DLD1 (cell line): ENCODE measurements around the gene PTPRN2.

Source experiments
- in situ Hi-C: cut with HindIII; loops from 2 replicates; pipeline ENCODE4 v1.10.0; 2017; ENCODE audit warnings: low sequenced_read_pairs

PTPRN2 gene

DNA sequence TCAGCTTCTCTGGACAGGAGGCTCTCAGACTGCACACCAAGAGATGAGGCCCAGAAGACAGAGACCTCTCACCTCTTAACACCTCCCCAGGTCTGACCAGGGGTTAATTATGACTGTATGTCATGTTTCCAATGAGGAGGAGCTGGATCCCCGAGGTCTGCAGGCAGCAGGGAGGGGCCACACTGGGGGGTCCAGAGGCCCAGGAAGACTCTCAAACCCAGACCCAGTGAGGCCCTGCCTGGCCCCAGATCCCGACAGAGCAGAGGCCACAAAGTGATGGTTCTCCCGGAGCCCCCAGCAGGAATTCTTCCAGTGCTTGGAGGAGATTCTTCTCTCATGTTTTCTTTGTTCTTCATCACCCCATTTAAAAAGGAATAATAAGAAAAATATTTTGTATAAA lies 28.8 kb downstream of the PTPRN2 start:
- in situ Hi-C loops: no loop called here

DNA sequence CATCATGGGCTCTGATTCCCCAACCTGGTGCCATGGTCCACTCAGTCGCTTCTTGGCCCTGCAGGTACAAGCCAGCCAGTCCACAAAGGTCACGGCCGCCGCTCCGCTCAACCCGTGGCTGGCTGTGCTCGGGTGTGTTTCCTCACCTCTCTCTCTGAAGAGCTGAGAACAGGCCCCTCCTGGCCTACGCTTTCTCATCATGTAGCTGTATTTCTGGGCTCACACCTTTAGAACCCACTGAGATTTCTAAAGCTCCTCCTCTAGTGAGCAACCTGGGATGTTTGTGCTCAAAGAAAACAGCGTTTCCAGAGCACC lies 30.2 kb downstream of the PTPRN2 start:
- in situ Hi-C loops: no loop called here

- in situ Hi-C loops: no loop called here
These were observed 30.7 kb downstream of the PTPRN2 start for GRCh38 chr7:158556721-158557440.

DNA sequence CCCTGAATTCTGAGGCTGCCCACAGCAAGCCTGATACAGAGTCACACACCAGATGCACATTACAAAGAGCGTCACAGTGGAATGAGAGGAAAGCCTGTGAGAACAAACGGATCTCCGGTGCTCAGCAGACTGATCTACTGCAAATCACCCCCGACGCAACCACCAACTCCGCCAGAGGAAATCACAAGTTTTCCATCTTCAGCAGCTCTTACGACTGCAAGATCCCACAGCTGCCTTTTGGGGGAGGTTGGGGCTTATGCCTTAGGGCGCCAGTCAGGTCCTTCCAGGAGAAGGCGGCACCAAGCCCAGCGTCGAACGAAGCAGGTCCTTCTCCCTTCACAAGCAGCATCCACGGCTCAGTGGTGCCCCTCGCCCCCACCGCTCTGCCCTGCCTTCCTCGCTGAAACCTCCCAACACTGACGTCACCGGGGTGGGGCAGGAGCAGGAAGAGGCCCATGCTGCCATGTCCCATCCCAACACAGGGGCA lies 32.5 kb downstream of the PTPRN2 start:
- in situ Hi-C loops: no loop called here

GRCh38 chr7:158550886-158551452 lies 36.7 kb downstream of the PTPRN2 start:
- in situ Hi-C loops: no loop called here

DNA sequence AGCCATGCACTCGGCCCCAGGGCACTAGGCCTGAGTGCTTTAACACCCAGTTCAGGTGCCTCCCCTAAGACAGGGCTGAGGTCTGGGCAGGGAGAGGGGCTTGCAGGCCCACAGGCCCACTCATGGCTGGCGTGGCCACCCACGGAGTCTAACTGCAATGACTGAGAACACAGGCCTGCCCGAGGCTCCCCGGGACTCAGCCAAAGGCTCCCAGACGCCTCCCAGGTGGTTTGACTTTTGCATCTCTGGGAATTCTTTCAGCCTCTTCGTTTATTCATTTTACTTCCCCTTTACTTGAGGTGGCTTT lies 37.3 kb downstream of the PTPRN2 start:
- in situ Hi-C loops: no loop called here

DNA sequence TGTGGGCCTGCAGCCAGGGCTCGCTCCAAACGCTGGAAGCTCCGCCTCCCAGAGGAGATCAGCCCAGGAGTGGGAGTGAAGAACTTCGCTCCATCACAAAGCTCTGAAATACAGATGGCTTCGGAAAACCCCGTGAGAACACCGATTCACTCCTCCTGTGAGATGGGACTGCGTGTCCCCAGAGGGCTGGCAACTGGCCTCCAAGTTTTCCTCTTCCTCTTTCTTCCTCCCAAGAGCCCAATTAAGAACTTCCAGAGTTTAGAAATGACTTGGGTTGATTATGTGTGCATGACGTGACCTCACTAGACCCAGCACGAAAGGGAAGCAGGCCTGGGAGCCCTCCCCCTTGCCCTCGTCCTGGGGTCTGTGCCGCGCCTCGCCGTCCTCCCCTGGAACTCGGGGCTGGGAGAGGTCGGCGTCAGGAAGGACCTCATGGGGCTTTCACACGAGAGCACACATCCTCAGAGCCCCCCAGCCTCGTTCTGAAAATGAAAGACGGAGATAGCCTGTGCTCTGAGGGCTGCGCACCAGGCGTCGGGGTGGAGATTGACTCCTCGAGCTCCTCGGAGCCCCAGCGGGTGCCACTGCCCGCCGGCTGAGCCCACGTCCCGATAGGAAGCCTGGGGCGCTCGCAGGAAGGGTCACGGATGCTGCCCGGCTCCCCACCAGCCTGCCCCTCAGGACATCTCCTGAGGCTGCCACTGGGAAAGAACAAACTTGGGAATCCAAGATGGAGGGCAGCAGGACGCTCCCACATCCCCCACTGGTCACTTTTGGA lies 37.8 kb downstream of the PTPRN2 start:
- in situ Hi-C loops: no loop called here

DNA sequence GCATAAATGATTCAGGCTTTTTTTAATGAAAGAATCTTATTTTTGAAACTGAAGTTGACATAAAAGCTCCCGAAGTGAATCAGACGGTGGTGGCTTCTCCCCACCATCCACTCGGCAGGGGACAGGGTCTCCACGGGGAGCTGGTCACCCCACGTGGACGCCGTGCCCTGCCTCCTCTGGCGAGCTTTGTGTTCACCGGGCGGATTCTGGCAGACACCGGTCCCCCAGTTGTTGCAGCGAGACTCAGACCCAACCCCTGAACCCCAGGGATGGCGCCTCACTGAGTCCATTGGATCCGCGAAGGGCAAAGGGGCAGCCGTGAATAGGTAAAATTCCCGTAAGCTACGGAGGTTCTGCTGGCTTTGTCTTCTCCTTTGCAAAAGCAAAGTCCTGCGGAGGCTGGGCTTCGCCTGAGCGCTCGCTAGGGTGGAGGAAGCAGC lies 38.4 kb downstream of the PTPRN2 start:
- in situ Hi-C loops: no loop called here

DNA sequence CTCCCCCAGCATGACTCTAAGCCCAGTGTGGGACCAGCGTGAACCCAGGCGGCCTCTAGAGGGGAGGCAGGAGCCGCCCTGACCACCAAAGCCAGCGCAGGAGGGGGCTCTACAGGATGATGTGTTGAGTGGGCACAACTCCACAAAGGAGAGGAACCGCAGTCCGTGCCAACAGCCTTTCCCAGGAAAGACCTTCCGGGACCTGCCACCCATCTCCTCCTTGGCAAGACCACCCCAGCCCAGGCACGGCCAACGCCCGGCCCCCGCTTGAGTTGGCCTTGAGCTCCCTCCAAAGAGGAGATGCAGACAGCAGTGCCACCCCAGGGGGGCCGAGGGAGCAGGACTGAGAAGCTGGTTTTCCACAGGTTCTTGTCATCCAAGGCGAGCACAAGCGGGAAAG lies 38.9 kb downstream of the PTPRN2 start:
- in situ Hi-C loops: no loop called here

DNA sequence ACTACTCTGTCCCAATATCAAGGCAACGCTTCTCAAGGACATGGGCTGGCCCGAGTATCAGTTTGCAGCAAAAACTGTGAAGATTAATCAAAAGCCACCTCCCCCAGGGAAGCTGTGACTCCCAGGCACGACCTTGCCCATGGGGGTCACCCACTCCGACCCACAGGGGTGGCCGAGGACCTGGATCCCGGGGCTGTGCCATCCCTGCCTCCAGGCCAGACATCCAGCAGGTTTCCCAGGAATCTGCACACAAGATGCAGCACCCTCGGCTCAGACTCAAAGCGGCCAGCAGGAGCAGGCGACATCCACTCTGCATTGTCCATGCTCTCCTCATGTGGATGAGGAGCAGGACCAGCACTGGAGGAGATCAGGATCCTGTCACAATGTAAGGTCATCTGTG lies 39.8 kb downstream of the PTPRN2 start:
- in situ Hi-C loops: no loop called here

- in situ Hi-C loops: no loop called here
These were observed 41.0 kb downstream of the PTPRN2 start for GRCh38 chr7:158546626-158547025.

DNA sequence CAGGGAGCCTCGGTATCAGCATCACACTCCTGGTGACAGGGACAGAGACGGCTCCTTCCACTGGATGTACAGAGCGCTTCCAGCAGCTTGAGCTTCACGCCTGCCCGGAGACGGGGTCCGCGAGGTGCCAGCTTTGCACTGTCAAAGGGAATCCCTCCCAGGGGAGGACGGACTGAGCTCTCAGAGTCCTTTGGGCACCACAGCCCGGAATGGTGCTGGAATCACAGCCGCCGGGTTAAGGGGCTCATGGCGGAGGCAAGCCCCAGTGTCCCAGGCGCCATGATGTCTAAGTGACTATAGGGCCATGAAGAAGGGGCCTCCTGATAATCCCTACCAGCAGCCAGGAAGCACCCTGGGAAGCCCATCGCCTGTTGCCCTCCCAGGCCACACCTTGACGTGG lies 41.4 kb downstream of the PTPRN2 start:
- in situ Hi-C loops: no loop called here

DNA sequence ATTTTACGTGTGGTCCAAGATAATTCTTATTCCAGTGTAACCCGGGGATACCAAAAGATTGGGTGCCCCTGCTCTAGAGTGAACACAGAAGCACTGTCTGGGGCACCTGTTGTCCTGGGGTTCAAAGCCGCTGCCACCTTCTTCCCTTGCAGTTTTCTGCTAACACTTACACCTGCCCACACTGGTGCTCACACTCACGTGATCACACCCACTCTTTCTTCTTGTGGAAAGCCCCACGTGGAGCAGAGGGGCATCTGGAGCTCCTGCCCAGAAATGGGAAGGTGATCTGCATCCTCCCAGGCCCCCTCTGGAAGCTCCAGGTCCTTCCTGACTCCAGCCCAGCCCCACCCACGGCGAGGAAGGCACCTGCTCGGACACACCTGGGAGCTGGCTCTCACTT lies 42.9 kb downstream of the PTPRN2 start:
- in situ Hi-C loops: no loop called here

GRCh38 chr7:158543840-158544239 lies 43.8 kb downstream of the PTPRN2 start:
- in situ Hi-C loops: no loop called here

- in situ Hi-C loops: no loop called here
These were observed 44.7 kb downstream of the PTPRN2 start for GRCh38 chr7:158542651-158543566.

GRCh38 chr7:158541346-158542010 lies 46.1 kb downstream of the PTPRN2 start:
- in situ Hi-C loops: no loop called here

- in situ Hi-C loops: no loop called here
These were observed 47.9 kb downstream of the PTPRN2 start for GRCh38 chr7:158539711-158540146.

DNA sequence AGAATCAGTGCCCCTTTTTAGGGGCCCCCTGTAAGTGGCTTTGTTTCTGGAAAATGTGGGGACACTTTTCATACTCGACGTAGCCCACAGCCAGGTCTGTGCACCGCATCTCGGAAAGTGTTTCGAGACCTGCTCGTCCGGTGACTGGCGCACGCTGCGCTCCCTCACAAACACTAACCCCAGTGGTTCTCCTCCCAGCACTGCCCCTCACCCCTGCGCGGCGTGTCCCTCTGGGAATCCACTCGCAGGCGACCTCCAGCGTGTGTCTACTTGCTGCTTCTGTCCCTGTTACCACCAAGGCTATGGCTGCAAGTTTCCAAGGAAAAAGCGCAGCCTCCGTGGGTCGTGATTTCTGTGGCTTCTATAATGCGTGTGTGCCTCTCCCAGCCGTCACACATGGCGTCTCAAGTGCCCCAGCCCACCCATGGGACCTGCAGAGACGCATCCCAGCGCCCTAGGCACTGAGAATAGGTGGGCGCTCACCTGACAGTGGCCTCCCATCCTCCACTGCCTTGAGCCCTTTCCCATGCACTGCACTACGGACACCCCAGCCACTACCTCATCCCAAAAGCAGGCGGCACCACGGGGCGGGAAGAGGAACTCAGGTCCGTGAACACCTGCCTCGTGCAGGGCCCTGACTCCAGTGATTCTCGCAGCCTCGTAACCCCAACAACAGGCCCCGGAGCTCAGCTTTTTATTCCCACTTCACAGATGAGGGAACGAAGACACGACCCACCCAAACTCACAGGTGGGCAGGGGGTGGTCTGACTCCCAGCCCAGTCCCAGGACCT lies 49.3 kb downstream of the PTPRN2 start:
- in situ Hi-C loops: no loop called here

DNA sequence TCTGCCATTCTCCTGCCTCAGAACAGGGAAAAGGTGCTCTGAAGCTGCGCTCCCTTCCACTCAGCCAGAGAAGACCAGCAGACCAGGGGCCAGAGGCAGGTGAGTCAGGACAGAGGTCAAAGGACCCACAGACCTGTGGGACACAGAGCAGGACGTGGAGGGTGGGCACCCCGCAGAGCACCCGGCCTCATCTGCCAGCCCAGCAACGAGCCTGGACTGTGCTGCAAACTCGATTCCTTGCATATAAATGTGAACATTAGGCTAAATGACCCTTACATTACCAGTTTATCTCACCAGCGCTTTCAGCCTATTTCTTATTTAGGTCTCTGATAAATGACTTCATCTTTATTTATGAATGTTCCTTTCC lies 50.1 kb downstream of the PTPRN2 start:
- in situ Hi-C loops: no loop called here
